Measurements from ENCODE around the gene FPR3.
"Not testable (repeated sequence)": the region's sequence is repeated elsewhere in the genome, so short reads cannot be mapped to it uniquely, and the experiment has no call there.

The FPR3 gene

DNA sequence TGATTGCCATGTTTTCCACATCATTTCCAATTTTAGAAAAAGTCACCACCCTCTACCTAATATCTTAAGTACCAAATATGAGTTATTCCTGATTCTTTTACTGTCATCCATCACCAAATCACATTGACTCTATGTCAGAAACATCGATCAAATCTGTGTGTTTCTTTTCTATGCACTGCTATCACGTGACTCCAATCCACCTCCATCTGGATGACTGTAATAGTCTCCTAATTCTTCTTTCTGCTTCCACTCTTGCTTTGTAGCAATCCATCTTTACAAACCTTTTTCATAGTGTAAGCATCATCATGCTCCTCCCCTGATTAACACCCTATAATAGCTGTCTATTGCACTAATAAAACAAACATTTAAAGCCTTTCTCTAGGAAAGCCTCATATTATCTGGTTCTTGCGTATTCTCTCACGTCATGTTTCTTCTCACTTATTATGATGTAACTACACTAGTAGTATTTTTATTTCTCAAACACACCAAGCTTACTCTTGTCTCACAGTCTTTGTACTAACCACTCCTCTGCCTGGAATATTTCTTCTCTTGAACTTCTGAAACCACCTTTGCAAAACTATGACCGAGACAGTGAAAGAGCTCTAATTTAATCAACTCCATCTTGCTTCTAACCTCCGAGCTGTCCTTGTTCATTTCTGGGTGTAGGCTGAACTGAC, 10.7 kb upstream of the FPR3 start:
- no peak for DNase-seq

DNA sequence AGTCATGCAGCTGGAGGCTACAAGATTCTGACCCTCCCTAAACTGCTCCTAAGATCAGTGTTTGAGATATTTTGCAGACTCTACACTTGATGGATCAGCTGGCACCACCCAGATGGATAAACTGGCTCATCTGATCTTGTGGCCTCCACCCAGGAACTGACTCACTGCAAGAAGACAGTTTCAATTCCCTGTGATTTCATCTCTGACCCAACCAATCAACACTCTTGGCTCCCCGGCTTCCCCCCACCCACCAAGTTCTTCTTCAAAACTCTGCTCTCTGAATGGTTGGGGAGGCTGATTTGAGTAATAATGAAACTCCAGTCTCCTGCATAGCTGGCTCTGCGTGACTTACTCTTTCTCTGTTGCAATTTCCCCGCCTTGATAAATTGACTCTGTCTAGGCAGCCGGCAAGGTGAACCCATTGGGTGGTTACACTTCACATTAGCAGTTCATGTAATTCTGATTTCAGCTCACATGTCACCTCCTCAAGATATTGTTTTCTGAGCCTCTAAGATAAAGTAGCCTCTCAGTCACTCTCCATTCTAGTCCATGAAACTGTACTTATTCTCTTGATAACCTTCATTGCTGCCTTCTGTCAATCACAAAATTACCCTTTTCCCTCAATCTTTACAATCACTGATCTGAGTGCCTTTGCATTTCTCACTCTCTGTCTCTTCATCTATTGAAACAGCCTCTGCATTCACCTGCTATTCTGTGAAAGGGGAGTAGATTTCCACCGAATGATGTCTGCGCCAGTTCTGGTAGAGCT, 9.9 kb upstream of the FPR3 start:
- no peak for DNase-seq

DNA sequence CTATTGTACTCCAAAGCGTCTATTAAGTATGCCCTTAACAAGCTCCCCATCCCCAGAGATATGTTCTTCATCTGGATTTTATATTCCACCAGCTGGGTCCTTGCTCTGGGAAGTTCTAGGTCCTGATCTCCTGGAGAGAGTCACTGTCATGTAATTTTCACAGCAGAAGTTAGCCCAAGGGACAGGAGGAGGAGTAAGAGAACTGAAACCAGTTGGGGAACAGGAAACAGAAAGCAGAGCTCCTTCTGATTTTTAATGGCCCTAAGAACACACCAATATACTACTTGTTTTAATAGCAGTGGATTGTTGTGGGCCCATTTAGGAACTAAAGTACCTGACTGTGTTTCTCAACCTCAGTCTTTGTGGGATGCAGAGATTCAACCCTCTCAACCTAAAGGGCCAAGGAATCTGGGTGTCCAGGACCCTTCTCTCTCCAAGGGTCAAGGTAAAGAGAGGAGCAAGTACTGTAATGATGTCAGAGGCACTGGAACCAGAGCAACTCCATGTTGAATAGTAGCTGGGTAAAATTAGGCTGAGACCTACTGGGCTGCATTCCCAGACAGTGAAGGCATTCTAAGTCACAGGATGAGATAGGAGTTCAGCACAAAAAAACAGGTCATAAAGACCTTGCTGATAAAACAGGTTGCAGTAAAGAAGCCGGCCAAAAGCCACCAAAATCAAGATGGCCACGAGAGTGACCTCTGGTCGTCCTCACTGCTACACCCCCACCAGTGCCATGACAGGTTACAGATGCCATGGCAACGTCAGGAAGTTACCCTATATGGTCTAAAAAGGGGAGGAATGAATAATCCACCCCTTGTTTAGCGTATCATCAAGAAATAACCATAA, 8.1 kb upstream of the FPR3 start:
- no peak for DNase-seq

DNA sequence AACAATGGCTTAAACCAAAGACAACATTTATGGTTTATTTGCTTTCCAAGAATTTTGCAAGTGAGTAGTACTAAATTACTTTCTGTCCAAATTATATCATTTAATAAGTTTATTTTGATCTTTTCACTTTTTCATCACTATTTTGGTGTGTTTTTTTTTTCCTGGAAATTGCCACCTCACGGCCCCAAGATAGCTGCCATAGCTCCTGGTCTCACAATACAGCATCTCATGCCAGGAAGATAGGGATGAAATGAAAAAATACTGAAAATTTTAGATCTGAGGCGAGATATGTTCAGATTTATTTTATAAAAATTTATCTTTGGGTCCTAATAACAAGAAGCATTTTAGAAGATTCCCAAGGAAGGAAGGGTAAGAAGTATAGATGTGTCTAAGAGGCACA, 6.9 kb upstream of the FPR3 start:
- no peak for DNase-seq

DNA sequence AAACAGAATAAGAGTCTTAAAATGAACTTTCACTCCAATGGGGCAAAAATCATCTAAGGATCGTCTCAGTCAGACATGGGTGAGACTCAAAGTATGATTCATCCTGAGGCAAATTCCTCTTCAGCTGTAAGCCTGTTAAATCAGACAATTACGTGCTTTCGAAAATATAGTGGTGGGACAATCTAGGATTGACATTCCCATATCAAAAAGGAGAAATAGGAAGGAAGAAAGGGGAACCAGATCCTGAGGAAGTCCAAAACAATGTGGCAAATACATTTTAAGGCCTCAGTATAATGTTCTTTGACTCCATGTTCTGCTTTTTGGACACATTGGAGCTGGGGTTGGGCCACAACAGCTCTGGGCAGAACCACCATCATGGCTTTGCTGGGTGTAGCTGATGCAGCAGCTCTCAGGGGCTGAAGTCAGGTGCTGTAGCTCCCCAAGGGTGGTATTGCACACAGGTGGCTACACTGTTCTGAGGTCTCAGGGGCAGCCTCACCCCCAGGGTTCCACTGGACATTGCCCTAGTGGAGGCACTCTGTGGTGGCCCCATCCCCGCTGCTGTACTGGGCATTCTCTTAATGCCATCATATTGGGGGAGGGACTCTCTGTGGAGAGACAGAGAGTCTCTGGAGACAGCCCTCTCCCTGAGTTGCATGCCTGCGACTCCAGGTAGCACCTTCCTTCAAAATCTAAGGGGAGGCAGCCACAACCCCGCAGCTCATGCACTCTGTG, 5.7 kb upstream of the FPR3 start:
- DNase-seq, result no peak

DNA sequence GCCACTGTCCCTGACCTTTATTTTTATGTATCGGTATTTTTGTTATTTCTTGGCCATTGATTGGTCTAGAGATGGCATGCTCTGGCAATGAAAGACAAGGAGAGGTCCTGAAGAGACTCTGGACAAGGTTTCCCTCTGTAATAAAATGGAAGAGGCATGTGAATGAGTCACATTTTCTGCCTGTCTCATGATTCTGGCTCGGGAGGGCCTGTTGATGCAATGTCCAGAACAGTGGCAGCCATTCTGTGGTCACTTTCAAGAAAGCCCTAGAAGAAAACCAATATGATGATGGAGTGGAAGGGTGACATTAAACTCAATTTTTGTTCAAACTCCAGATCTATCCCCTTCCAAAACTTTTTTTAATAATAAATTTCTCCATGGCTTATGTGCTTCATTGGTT, 2.0 kb upstream of the FPR3 start:
- no peak for DNase-seq

DNA sequence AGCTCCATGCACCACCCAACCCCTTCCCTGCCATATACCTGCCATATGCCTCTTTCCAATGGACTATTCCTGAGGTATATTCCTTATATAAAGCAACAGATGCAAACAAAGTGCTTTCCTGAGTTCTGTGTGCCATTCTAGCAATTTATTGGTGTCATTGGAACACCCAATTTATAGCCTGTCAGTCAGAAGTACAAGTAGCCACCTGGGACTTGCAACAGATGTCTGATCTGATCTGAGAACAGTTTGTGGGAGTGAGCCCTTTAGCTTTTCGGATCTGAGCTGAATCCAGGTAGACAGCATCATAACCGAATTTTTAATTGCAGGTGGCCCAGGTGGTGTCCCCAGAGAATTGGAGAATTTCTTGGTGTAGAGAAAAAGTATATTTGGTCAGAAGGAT, 963 bp upstream of the FPR3 start:
- DNase-seq, result no peak

DNA sequence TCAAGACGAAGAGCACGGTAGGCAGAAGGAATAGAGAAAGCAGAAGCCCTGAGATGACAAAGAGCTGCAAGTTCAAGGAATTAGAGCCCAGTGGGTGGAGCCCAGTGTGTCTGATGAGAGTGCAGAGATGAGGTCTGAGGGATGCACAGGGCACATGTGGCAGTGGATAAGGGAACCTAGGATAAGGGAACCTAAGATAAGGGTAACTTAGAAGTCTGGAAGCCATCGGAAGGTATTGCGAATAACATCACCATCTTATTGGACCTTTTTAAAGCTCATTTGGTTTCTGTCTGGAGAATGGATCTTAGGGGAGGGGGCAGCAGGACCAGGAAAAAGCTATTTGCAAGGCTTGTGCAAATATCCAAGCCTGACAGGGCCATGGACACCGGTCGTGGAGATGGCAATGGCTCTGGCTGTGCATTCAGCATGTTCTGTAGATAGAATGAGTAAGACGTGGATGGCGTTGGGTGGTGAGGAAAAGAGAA, 1.3 kb downstream of the FPR3 start:
- DNase-seq, result no peak

DNA sequence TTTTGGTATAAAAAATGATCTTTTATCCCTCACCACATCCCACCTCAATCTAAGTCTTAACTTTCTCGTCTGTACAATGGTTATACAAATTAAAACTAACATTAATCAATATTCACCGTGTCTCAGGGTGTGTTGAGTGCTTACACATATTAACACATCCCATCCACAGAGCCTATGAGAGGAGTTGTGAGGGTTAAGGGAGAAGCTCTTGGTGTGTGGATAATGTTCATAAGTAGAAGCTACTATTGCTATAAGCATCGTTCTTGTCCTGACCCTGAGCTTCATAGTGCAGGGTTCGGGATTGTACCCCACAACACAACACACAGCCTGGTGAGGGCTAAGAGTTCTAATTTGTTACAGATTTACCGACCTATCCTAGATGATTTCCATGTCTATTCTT, 2.5 kb downstream of the FPR3 start:
- no peak for DNase-seq

DNA sequence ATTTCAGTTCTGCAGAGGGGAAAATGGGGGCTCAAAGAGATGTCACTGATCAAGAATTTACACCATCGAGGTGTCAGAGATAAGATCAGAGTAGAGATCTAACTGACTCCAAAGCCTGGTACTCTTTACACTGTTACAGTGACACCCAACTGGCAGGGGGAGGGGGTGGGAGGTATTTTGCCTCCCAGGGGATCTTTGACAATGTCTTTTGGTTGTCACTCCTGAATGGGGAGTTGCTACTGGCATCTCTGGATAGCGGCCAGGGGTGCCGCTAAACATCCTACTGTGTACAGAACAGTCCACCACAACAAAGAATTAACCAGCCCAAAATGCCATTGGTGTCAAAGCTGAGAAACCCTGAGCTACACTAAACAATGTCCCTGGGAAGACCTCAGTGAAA, 3.1 kb downstream of the FPR3 start:
- no peak for DNase-seq

DNA sequence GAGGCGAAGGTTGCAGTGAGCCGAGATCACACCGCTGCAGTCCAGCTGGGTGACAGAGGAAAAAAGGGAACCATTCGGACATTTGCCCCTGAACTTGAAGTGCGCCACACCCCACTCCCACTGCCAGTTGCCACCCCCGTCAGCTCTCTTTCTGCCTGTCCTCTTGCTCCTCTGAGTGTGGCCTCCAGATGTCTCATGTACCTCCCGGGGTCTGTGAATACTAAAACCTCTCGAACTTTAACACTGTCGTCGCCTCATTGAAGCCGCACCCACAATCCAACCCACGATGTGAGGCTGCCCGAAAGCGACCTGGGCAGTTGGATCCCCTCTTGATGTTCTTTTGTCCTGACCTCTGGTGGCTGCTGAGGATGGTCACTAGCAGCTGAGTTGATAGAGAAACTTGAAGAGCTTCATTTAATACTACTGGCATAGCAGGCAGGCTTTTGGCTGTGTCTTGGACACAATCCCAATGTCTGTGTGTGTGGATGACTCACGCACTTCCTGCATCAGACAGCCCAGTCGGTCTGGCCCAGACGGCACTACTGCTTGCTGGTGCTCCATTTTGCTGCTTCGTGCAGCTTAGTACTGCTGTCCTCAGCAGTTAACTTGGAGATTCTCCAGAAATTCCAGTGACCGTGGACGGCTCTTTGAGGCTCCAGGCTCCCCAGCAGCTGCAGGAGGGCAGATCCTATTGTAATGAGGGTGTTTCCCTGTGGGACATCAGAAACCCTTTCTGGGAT, 4.2 kb downstream of the FPR3 start:
- no peak for DNase-seq

DNA sequence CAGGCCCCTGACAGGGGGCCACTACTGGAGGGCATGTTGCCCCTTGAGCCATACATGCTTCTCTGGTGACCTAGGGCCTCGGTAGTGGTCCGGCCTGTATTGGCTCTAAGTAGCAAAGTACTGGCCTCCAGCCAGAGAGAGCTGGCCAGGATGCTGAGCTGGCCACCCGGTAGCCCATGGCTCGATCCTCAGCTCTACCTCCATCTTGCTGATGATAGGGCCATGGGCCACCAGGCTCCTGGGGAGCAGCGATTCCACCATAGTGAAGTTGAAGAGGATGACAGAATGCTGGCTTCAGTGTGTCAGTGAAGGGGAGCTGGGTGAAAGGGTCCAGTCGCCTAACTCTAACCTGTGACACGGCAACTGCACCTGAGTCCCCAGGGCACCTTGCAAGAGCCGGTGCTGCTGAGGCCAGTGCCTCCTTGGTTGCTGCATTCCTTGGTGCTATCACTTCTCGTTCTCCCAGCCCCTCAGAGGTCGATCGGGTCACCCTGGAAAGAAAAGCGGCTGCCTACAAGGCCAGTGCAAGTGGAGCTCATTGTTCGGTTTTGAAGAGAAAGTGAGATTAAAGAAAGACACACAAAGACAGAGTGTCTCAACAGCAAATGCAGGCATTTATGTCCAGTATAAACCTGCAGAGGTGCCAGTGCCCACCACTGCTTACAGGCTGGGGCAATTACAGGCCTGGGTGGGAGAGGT, 5.0 kb downstream of the FPR3 start:
- no peak for DNase-seq

DNA sequence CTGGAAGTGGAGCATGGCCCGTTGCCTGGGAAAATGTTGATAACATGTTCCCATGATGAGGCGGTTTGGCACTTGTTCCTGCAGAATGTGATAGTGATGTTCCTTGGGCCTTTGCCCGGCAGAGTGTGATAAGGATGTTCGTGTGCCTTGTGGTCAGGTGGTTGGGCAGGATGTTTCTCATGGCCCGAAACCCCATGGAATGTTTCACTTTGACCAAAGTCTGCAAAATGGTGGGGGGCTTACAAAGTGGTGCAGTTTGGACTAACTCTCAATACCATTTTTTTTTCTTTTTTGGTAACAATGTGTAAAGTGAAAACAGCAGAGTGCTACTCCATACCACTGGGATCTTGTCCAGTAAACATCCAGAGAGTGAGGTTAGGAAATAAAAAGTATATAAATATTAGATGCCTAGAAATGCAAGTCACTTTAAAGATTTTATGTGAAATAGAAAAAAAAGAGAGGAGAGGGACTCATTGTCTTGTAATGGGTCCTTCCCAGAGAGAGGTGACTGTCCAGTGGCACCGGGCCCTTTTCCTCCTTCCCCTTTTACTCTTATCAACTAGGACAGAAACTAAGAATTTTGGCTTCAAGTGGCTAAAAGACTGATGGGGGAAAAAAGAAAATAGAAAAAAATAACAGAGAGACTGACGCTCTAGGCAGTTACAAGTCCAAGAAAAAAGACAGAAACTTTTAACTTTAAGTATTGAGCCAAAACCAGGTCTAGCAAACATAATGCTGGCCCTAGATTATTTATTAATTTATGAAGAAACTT, 5.7 kb downstream of the FPR3 start:
- DNase-seq, result no peak

DNA sequence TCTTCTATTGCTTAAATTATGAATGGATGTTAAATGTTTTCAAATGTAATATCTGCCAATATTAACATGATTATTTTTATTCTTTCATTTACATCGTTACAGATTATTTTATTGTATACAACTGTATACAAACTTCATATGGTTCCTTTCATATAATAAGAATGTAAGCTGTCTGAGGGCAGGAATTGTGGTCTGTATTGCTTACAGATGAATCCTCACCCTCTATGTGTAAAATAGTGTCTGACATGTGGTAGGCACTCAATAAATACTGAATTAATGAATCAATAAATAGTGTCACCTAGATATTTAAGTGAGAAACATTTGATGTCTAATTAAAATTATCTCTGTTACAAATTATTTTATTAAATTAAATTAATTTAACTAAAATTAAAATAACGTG, 7.8 kb downstream of the FPR3 start:
- no peak for DNase-seq

DNA sequence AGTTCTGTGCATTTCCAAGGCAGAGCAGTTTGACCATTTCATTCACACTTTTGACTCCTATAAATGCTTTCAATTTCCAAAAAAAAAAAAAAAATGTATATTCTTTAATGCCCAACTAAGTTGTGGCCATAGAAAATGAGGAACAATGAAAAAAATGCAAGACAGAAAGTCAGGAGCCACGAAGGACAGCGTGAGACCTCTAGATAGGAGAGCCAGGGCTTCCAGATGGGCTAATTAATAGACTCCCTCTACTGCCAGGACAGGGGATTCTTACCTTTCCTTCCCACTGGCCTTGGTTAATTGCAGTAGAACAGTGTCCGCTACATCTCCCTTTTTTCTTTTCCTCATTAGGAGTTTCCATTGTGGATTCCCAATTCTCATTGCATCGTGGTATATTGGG, 8.6 kb downstream of the FPR3 start:
- no peak for DNase-seq

DNA sequence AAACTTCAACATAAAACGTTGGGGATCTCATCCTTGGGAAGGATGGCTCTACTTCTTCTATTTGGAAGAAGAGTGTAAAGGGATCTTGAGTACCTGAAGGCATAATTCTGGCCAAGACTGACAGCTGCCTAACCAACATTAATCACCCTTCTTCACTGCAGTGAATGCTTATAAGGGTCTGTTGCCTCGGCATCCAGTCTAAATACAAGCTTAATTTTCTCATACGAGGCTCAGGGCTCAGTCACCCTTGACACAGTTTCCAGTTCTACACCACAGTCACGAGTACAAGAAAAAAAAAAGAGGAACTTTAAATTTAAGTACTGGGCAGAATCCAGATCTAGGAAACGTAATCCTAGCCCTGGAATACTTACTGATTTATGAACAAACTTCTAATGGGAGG, 9.0 kb downstream of the FPR3 start:
- DNase-seq, result no peak

DNA sequence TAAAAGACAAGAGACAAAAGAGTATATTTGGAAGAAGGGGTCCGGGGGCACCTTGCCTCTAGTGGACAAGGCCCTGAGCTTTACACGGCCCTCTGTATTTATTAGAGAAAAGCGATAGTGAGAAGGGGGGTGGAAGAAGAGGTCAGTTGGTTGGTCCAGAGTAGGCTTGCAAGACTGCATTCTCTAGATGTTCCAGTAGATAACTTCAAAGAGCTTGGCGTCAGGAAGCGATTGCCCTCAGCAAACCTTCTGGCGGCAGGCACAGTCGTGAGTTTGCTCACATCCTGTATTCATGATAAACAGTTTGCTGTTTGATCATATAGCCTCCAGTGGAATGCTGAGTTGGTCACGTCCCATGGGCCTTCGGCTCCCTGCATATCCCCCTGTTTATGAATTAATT, 9.8 kb downstream of the FPR3 start:
- not testable (repeated sequence) for DNase-seq

DNA sequence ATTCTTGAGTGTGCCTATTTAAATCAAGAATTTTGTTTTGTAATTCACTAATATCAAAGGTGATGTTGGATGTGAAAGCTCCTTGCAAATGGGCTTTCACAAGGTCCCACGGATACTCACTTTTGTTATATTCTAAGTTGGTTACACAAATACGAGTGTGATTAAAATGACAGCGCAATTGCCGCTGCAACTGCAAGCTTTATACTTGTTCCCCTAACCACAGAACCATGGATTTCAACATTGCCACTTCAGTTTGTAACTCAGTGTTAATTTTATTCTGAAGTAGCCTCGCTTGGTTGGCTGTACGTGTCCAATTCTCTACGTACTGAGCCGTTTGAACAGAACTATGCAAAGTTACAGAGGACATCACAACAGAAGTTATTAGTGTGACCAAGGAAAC, 10.4 kb downstream of the FPR3 start:
- not testable (repeated sequence) for DNase-seq

DNA sequence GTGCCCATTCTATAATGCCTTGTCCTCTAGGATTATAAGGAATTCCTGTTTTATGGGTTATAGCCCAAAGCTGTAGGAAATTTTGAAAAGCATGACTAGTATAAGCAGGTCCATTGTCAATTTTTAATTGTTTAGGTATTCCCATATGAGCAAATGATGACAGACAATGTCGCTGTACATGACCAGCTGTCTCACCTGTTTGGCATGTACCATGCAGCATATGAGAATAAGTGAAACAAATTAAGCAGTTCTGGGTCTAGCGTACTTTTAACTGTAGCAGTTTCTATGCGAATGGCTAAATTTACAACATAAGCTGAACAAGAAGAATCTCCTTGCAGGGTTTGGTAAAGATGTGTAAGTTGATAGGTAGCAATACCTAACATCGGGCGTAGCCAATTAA, 11.6 kb downstream of the FPR3 start:
- DNase-seq, result not testable (repeated sequence)

DNA sequence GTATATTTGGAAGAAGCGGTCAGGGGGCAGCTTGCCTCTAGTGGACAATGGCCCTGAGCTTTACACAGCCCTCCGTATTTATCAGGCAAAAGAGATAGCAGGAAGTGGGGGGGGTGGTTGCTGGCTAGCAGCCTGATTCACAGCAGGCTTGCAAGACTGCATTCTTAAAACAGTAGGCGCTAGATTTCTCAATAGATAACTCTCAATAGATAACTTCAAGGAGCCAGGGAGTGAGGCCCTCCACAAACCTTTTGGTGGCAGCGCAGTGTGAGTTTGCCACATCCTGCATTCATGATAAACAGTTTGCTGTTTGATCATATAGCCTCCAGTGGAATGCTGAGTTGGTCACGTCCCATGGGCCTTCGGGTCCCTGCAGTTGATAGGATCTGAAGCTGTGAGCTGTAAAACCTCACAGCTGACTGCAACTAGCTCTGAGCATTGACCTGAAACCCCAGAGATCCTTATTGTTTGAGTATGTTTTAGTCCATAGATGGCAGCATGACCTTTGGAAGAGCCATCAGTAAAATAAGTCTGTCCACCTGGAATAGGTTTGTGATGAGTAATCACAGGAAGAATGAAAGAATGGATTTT, 12.2 kb downstream of the FPR3 start:
- DNase-seq, result no peak
